ENCODE measurements around the gene DIRAS1.

- TF ChIP-seq CTCF (IDR thresholded peaks at IDR 0.05) (no peak), POLR2AphosphoS5 (IDR thresholded peaks at IDR 0.05) (no peak), POLR2A (IDR thresholded peaks at IDR 0.05) (no peak)
Measured at GRCh38 chr19:2666344-2666994, 54.7 kb downstream of the DIRAS1 start.

Measured in prostate gland (tissue), 2 donors.